ENCODE results near the gene TNFRSF4.
"Not testable (repeated sequence)": the region's sequence is repeated elsewhere in the genome, so short reads cannot be mapped to it uniquely, and the experiment has no call there.

The TNFRSF4 gene

DNA sequence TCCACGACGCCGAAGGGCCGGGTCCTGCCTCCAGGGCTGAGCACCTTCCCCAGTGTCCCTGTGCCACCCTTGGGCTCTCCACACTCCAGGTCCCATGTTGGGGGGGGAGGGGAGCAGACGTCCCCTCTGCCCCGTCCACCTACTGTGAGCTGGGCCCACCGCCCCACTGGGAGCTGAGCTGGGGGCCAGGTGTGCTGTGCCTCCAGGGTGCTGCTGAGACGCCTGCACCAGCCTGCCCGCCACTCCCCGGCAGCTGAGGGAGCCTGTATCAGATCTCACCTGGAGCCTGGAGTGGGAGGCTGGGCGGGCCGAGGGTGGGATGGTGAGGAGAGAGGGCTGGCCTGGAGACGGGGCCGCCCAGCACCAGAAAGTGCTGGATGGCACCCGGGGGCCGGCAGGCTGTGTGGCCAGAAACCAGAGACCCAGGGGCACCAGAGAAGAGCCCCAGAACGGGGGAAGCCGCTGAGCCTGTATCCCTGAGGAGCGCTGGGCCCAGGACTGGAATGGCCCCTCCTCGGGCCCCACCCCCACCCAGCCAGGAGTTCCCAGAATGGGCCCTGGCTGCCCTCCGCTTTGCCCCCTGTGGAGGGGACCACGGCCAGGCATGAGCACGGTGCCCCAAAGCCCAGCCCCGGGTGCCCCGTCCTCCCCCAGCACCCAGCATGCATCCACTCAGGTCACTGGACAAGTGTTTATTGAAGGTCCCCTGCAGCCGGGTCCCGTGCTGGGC lies 11.0 kb downstream of the TNFRSF4 start:
- DNase-seq (ENCODE audit: low read depth in 2 of 2), result no peak

GRCh38 chr1:1200876-1201810 lies 12.8 kb downstream of the TNFRSF4 start:
- DNase-seq (ENCODE audit: low read depth in 2 of 2), result peak; percentile 85 to 93

- no peak for DNase-seq (ENCODE audit: low read depth in 2 of 2)
Measured at GRCh38 chr1:1199961-1200875, 13.7 kb downstream of the TNFRSF4 start.

DNA sequence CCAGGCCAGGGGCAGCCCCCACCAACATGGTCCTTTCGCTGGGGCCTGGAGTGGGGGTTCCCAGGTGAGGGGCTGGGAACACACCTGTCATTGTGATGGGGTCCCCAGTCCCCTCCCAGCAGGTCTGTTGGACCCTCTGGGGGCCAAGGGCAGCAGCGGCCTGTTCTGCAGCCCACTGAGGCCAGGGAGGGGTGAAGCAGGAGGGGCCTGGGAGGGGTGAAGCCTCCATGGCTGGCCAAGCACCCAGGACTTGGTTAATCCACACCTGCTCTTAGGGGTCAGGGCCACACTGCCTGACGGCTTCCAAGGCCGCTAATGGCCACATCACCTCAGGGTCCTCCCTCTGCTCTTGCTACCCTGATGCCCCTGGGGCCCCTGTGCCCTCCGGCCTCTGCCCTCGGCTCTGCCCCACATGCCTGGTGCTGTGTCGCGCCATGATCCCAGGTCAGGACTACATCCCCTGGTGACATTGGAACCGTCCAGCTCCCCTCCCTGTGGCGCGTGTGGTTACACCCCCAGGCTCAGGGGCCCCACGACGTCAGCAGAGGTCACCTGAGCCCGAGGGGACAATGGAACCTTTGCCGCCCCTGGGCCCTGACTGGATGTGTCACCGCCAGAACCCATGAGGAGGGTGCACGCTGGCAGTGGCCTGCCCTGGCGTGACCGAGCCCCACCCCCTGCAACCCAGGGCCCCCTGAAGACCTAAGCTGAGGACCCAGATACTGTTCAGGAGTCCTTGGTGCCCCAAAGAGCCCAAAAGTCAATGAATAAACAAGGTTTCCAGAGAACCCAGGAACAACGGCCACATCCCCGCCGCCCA lies 14.6 kb downstream of the TNFRSF4 start:
- no peak for DNase-seq (ENCODE audit: low read depth in 2 of 2)

- DNase-seq (ENCODE audit: low read depth in 2 of 2), result no peak
Measured at GRCh38 chr1:1198423-1199140, 15.4 kb downstream of the TNFRSF4 start.

DNA sequence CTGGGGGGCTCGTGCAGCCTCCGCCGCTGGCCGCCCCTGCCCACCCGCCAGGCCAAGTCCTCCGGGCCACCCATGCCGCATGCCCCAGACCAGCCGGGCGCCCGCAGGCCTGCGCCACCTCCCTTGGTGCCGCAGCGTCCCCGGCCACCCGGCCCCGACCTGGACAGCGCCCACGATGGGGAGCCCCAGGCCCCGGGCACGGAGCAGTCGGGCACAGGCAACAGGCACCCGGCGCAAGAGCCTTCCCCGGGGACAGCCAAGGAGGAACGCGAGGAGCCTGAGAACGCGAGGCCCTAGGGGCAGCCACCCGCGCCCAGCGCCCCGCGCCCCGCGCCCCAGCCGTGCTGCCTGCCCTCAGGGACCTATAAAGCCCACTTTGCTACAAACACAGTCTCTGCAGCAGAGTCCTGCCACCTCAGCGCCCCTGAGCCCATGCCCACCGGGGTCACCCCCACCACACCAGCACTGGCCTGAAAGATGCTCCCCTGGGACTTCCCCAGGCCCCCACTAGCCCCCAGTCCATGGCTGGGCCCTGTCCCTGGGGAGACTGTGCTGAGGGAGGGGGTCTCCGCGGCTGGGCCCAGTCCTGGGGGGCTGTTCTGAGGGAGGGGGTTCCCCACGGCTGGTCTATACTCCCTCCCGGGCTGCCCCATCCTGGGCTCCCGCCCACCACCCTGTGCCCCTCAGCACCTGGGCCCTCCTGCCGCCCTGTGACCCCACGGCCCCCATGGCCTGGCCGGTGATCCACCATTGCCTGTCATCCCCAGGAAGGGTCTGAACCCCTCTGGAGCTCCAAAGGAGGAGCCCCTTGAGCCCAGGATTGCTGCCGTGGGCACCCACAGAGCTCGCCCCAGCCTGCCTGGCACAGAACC lies 16.2 kb downstream of the TNFRSF4 start:
- DNase-seq (ENCODE audit: low read depth in 2 of 2), result no peak

DNA sequence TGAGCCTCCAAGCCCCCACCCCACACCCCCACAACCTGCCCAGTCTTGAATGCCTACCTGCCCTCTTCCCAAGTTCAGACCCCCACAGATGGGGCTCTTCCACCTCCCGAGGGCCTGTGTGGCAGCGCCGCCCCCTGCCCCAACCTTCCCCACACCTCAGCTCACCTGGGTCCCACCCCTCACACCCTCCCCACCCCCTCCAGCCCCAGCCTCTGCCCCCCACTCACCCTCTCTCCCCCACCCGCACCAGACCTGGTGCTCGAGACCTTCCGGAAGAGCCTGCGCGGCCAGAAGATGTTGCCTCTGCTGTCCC lies 16.8 kb downstream of the TNFRSF4 start:
- no peak for DNase-seq (ENCODE audit: low read depth in 2 of 2)

DNA sequence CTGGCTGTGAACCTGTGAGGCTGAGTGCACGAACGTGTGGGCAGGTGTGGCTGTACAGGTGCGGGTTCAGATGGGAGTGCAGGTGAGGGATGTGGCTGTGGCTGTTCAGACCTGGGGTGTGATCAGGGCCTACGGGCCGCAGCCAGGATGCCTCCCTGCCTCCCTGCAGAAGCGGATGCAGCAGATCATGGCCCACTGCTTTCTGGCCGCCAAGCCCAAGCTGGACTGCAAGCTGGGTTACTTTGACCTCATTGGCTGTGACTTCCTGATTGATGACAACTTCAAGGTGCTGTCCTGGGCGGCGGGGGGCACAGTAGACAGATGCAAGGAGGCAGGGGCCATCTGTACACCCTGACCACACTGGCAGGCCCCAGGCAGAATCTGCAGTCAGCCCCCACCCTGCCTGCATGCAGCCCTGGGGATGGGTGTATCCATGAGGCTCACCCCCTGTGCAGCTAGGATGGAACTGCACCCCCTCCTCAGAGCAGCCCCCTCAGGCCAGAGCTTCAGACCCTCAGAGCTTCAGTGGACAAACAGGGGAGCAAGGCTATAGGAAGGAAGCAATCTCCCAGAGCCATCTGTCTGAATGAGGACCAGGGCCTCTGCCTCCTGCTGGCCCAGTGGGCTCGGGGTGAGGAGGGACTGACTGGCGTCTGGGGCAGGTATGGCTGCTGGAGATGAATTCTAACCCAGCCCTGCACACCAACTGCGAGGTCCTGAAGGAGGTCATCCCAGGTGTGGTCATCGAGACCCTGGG lies 17.3 kb downstream of the TNFRSF4 start:
- no peak for DNase-seq (ENCODE audit: low read depth in 2 of 2)

DNA sequence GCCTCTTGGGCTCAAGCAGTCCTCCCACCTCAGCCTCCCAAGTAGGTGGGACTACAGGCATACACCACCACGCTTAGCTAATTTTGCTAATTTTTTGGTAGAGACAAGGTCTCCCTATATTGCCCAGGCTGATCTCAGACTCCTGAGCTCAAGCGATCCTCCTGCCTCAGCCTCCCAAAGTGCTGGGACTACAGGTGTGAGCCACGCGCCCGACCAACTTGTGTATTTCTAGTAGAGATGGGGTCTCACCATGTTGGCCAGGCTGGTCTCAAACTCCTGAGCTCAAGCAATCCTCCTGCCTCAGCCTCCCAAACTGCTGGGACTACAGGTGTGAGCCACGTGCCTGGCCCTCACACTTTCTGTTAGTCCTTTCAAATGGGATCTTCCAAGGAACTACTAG lies 18.2 kb downstream of the TNFRSF4 start:
- not testable (repeated sequence) for DNase-seq (ENCODE audit: low read depth in 2 of 2)

DNA sequence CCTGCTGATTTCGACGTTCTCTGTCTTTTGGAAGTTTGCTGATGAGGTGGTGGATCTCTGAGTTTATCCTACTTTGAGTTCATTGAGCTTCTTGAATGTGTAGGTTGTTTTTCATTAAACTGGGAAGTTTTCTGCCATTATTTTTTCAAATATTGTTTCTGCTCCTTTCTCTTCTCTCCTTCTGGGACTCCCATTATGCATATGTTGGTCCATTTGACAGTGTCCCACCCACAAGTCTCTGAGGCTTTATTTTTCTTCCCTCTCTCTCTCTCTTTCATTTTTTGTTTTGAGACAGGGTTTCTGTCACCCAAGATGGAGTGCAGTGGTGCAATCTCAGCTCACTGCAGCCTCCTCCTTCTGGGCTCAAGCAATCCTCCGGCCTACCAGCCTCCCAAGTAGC lies 19.2 kb downstream of the TNFRSF4 start:
- no peak for DNase-seq (ENCODE audit: low read depth in 2 of 2)

GRCh38 chr1:1191734-1192133 lies 22.2 kb downstream of the TNFRSF4 start:
- no peak for DNase-seq (ENCODE audit: low read depth in 2 of 2)

DNA sequence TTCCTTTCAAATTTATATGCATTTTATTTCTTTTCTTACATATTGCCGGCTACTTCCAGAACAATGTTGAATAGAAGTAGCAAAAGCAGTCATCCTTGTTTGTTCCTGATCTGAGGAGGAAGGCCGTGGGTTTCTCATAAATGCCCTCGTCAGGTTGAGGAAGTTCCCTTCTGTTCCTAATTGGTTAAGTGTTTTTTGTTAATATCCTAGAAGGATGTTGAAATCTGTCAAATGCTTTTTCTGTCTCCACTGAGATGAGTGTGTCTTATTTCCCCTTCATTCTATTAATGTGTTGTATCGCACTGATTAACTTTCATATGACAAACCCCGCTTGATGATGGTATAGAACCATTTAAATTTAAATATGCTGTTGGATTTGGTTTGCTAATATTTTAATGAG lies 24.8 kb downstream of the TNFRSF4 start:
- no peak for DNase-seq (ENCODE audit: low read depth in 2 of 2)

DNA sequence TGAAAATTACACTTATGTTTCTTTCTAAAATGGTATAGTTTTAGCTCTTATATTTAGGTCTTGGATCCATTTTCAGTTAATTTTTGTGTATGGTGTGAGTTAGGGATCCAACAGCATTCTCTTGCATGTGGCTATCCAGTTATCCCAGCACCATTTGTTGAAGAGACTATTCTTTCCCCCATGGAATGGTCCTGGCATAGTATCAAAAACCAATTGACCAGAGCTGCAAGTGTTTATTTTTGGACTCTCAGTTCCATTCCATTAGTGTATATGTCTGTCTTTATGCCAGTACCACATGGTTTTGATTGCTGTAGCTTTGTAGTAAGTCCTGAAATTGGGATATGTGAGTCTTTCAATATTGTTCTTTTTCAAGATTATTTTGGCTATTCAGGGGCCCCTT lies 26.0 kb downstream of the TNFRSF4 start:
- DNase-seq (ENCODE audit: low read depth in 2 of 2), result no peak

GRCh38 chr1:1185101-1185765 lies 28.7 kb downstream of the TNFRSF4 start:
- no peak for DNase-seq (ENCODE audit: low read depth in 2 of 2)

- DNase-seq (ENCODE audit: low read depth in 2 of 2), result no peak
Measured at GRCh38 chr1:1183833-1184775, 29.8 kb downstream of the TNFRSF4 start.

DNA sequence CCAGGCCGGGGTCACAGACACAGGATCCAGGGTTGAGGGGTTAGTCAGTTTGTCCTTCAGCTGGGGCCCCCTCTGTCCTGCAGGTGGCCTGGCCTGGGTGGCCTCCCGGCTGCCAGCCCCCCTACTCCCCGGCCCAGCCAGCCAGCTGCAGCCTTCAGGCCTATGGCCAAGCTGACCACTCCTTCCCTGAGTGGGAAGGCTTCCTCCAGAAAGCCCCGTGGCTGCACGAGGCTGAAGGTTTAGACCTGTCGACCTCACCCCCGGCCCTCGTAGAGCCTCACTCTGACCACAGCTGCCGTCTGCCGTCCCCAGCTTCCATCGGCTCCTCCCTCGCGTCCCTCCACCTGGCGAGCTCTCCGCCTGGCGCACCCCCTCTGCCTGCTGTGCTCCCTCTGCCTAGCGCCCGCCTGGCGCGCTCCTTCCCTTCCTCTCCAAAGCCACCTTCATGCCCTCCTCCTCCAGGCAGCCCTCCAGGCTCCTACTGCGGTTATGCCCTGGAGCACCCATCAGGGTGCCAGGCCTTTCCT lies 30.7 kb downstream of the TNFRSF4 start:
- DNase-seq (ENCODE audit: low read depth in 2 of 2), result no peak
